ENCODE measurements around the gene ESF1. TPM values are rescaled to one million over a fixed set of nuclear protein-coding genes. Genes with fewer than 3 reads are reported as not detected.

The ESF1 gene
- total and polyA plus RNA-seq, 8 donors, result 11.3 to 32.4 (median 26.0) TPM

DNA sequence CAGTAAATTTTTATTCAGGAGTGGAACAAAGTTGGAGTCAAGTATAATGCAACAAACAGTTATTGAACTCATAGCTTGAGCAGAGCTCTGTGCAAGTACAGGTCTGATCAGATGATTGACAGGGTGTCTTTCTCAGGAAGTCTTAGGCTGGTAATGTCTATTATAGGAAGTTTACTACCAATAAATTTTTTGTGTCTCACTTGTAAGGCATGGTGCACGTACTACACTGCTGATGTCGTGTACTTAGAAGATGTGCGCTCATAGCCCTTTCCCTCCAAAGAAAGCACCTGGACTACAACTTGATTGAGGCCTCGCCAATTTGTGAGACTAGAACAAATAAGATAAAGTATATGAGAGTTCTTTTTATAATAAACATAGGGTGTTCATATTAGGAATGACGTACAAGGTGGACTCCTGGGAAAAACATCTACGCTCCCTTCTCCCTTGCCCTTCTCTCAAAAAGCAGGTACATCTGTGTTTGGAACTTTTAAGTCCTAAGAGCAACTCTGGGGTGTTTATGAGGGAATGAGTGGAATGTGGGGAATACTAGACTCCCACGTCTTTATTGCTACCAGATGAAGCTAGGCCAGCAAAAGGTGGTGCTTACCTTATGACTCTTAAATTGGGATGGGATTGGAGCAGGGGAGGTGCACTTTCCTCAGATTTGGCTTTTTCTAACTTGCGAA is 1.6 kb upstream of the ESF1 start:
- intact Hi-C loops (cut with DNase I), result no loop called here
- no peaks in the 10 kb centered on the region for H3K9me3 ChIP-seq
- peaks cover 18 to 54% of the 10 kb centered on the region in 2 donors for H3K4me1 ChIP-seq
- TF ChIP-seq, protein P1, sequence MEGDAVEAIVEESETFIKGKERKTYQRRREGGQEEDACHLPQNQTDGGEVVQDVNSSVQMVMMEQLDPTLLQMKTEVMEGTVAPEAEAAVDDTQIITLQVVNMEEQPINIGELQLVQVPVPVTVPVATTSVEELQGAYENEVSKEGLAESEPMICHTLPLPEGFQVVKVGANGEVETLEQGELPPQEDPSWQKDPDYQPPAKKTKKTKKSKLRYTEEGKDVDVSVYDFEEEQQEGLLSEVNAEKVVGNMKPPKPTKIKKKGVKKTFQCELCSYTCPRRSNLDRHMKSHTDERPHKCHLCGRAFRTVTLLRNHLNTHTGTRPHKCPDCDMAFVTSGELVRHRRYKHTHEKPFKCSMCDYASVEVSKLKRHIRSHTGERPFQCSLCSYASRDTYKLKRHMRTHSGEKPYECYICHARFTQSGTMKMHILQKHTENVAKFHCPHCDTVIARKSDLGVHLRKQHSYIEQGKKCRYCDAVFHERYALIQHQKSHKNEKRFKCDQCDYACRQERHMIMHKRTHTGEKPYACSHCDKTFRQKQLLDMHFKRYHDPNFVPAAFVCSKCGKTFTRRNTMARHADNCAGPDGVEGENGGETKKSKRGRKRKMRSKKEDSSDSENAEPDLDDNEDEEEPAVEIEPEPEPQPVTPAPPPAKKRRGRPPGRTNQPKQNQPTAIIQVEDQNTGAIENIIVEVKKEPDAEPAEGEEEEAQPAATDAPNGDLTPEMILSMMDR (IDR thresholded peaks at IDR 0.05), result no peak
- no peak overlapping the region for H3K27ac ChIP-seq
- no peaks in the 10 kb centered on the region for H3K27me3 ChIP-seq
- ATAC-seq (no peak), DNase-seq (no peak)
- H3K36me3 ChIP-seq, result peaks cover 0 to 35% of the 10 kb centered on the region in 2 donors
- H3K4me3 ChIP-seq, result peak overlapping the region; percentile 71 to 94

GRCh38 chr20:13784271-13784892 is 337 bp downstream of the ESF1 start:
- Histone ChIP-seq H3K9me3 (no peaks in the 10 kb centered on the region), H3K36me3 (peaks cover 0 to 36% of the 10 kb centered on the region in 2 donors), H3K27ac (peak overlapping the region in 1 of 2 donors; percentile 87), H3K4me3 (peak overlapping the region; percentile 71 to 94), H3K27me3 (no peaks in the 10 kb centered on the region), H3K4me1 (peaks cover 18 to 54% of the 10 kb centered on the region in 2 donors)
- intact Hi-C loops (cut with DNase I), result no loop called here
- peak in 1 of 4 donors; percentile 33 for DNase-seq
- TF ChIP-seq, protein P1 (IDR thresholded peaks at IDR 0.05), result no peak
- ATAC-seq, result no peak

DNA sequence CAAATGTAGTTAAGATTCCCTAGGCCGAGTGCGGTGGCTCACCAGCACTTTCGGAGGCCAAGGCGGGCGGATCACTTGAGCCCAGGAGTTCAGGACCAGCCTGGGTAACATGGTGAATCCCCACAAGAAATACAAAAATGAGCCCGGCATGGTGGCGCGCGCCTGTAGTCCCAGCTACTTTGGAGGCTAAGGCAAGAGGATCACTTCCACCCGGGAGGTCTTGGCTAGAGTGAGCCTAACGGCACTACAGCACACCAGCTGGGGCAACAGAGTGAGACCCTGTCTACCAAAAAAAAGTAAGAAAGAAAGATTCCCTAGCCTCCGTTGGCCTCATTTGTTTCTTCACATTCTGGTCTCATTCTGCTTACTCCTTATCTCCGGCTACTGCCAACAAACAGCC is 1.2 kb downstream of the ESF1 start:
- intact Hi-C loops (cut with DNase I), result no loop called here
- no peak for DNase-seq
- peaks cover 0 to 31% of the 10 kb centered on the region in 2 donors for H3K36me3 ChIP-seq
- H3K4me3 ChIP-seq, result peak overlapping the region in 1 of 2 donors; percentile 71
- H3K27ac ChIP-seq, result no peak overlapping the region
- no peaks in the 10 kb centered on the region for H3K27me3 ChIP-seq
- peaks cover 18 to 48% of the 10 kb centered on the region in 2 donors for H3K4me1 ChIP-seq
- no peak for ATAC-seq
- TF ChIP-seq, protein P1 (IDR thresholded peaks at IDR 0.05), result no peak
- no peaks in the 10 kb centered on the region for H3K9me3 ChIP-seq

- TF ChIP-seq, protein P1 (IDR thresholded peaks at IDR 0.05), result no peak
- intact Hi-C loops (cut with DNase I), result loop anchor here in 1 of 2 donors (10.0 kb wide), 1 partner anchor 654 kb away; no protein-coding TSS in a partner anchor
- Histone ChIP-seq H3K27ac (no peak overlapping the region), H3K36me3 (peaks cover 0 to 67% of the 10 kb centered on the region in 2 donors), H3K9me3 (no peaks in the 10 kb centered on the region), H3K27me3 (no peaks in the 10 kb centered on the region), H3K4me1 (peaks cover 2 to 12% of the 10 kb centered on the region in 2 donors), H3K4me3 (no peak overlapping the region)
- ATAC-seq (no peak), DNase-seq (no peak)
These were observed 5.9 kb downstream of the ESF1 start for GRCh38 chr20:13778827-13779226.

GRCh38 chr20:13777171-13777601 is 7.5 kb downstream of the ESF1 start:
- TF ChIP-seq, protein P1 (IDR thresholded peaks at IDR 0.05), result no peak
- ATAC-seq, result no peak
- Histone ChIP-seq H3K4me3 (no peak overlapping the region), H3K36me3 (peaks cover 0 to 71% of the 10 kb centered on the region in 2 donors), H3K27ac (no peak overlapping the region), H3K9me3 (no peaks in the 10 kb centered on the region), H3K4me1 (peaks cover 0 to 5% of the 10 kb centered on the region in 2 donors), H3K27me3 (no peaks in the 10 kb centered on the region)
- DNase-seq, result no peak
- intact Hi-C loops (cut with DNase I), result loop anchor here in 1 of 2 donors (10.0 kb wide), 1 partner anchor 652 kb away; no protein-coding TSS in a partner anchor
